Neural progenitor cell (in vitro differentiated cells): Measurements from ENCODE around the gene UBE2Q1. TPM values are rescaled to one million over a fixed set of nuclear protein-coding genes. Genes with fewer than 3 reads are reported as not detected.

ENCODE experiments used
- DNase-seq: peaks from one replicate; pipeline ENCODE4 v3.0.0-alpha.2; 2016; ENCODE audit warnings: low spot score
- H2AFZ ChIP-seq: fragments of 200-600 bp; sonication (generic); replicated peaks from 2 replicates; pipeline ENCODE4 v1.6.1; 2016; ENCODE audit warnings: antibody characterized with exemption
- H3F3A ChIP-seq: fragments of 200-600 bp; sonication (generic); 2 replicates; pipeline ENCODE4 v1.6.1; 2016; ENCODE audit warnings: antibody characterized with exemption, low read depth
- H3K27ac ChIP-seq: fragments of 200-600 bp; sonication (generic); 2 replicates; pipeline ENCODE4 v1.5.1; 2016; ENCODE audit warnings: mild to moderate bottlenecking
- H3K27me3 ChIP-seq: fragments of 200-600 bp; sonication (generic); 2 replicates; pipeline ENCODE4 v1.6.1; 2016; ENCODE audit warnings: mild to moderate bottlenecking, moderate library complexity
- H3K36me3 ChIP-seq: fragments of 200-600 bp; sonication (generic); 2 replicates; pipeline ENCODE4 v1.5.1; 2016
- H3K4me1 ChIP-seq: fragments of 200-600 bp; sonication (generic); 2 replicates; pipeline ENCODE4 v1.6.1; 2016; ENCODE audit warnings: mixed run types
- H3K4me2 ChIP-seq: fragments of 200-600 bp; sonication (generic); 2 replicates; pipeline ENCODE4 v1.6.1; 2016
- H3K4me3 ChIP-seq: fragments of 200-600 bp; sonication (generic); 2 replicates; pipeline ENCODE4 v1.5.1; 2016
- H3K79me2 ChIP-seq: fragments of 200-600 bp; sonication (generic); 2 replicates; pipeline ENCODE4 v1.6.1; 2016; ENCODE audit warnings: low read depth
- H3K9ac ChIP-seq: fragments of 200-600 bp; sonication (generic); 2 replicates; pipeline ENCODE4 v1.6.1; 2016
- H3K9me3 ChIP-seq: fragments of 200-600 bp; sonication (generic); 2 replicates; pipeline ENCODE4 v1.5.1; 2016; ENCODE audit warnings: low read depth
- H4K20me1 ChIP-seq: fragments of 200-600 bp; sonication (generic); 2 replicates; pipeline ENCODE4 v1.6.1; 2016; ENCODE audit warnings: low read depth
- H3K27ac Mint-ChIP-seq: 3 replicates; pipeline ENCODE4 v1.8.0; 2021; ENCODE audit warnings: mixed read lengths
- H3K27me3 Mint-ChIP-seq: 2 replicates; pipeline ENCODE4 v1.8.0; 2022; ENCODE audit warnings: low read depth, mild to moderate bottlenecking, inconsistent platforms, moderate library complexity, mixed read lengths; ENCODE audit not compliant: insufficient read depth
- H3K36me3 Mint-ChIP-seq: 3 replicates; pipeline ENCODE4 v1.8.0; 2021; ENCODE audit warnings: mixed read lengths
- H3K4me1 Mint-ChIP-seq: 3 replicates; pipeline ENCODE4 v1.8.0; 2021; ENCODE audit warnings: mixed read lengths
- H3K4me3 Mint-ChIP-seq: 3 replicates; pipeline ENCODE4 v1.8.0; 2021; ENCODE audit warnings: mild to moderate bottlenecking, moderate library complexity, mixed read lengths
- H3K9me3 Mint-ChIP-seq: 3 replicates; pipeline ENCODE4 v1.8.0; 2020; ENCODE audit warnings: mixed read lengths
- CTCF ChIP-seq: fragments of 200-600 bp; sonication (generic); IDR thresholded peaks from 2 replicates; pipeline ENCODE4 v1.5.1; 2017; ENCODE audit warnings: antibody characterized with exemption, mild to moderate bottlenecking
- EZH2 ChIP-seq: fragments of 200-600 bp; sonication (generic); IDR thresholded peaks from 2 replicates; pipeline ENCODE4 v1.6.1; 2017; ENCODE audit warnings: antibody characterized with exemption, mild to moderate bottlenecking, moderate library complexity
- EZH2phosphoT487 ChIP-seq: fragments of 200-600 bp; sonication (generic); IDR thresholded peaks from 2 replicates; pipeline ENCODE4 v1.6.1; 2017; ENCODE audit warnings: antibody characterized with exemption
- total RNA-seq: library from RNA; depleted of rRNA; stranded (reverse); fragments of >200 nt; gene quantifications from 2 replicates; pipeline ENCODE4 v1.2.3, GENCODE V29; 2015; ENCODE audit warnings: low replicate concordance

Gene UBE2Q1
- total RNA-seq, 1 donor from 2014 or later: 96.2 TPM

GRCh38 chr1:154575147-154575927 lies 16.9 kb upstream of the UBE2Q1 start:
- H3K4me3 ChIP-seq: no peak overlapping the region
- H3K79me2 ChIP-seq: no peaks in the 10 kb centered on the region
- no peak for DNase-seq
- no peaks in the 10 kb centered on the region for H3K9me3 Mint-ChIP-seq
- H4K20me1 ChIP-seq: no peaks in the 10 kb centered on the region
- no peaks in the 10 kb centered on the region for H3K36me3 ChIP-seq
- no peak overlapping the region for H3K27ac ChIP-seq
- no peak for TF ChIP-seq CTCF
- no peak for TF ChIP-seq EZH2
- no peak for TF ChIP-seq EZH2phosphoT487
- peaks cover 14% of the 10 kb centered on the region for H3K27me3 Mint-ChIP-seq
- H3K27ac Mint-ChIP-seq: peak overlapping the region; percentile 33
- peak overlapping the region; percentile 25 for H3K4me3 Mint-ChIP-seq
- no peaks in the 10 kb centered on the region for H3K27me3 ChIP-seq
- no peak overlapping the region for H2AFZ ChIP-seq
- H3K9ac ChIP-seq: no peak overlapping the region
- peaks cover 20% of the 10 kb centered on the region for H3K4me1 Mint-ChIP-seq
- H3K9me3 ChIP-seq: no peaks in the 10 kb centered on the region
- peaks cover 13% of the 10 kb centered on the region for H3K36me3 Mint-ChIP-seq
- no peak overlapping the region for H3K4me2 ChIP-seq
- H3K4me1 ChIP-seq: peaks cover 5% of the 10 kb centered on the region
- H3F3A ChIP-seq: no peaks in the 10 kb centered on the region

- H3K4me1 Mint-ChIP-seq: peaks cover 20% of the 10 kb centered on the region
- H3K36me3 Mint-ChIP-seq: peaks cover 13% of the 10 kb centered on the region
- peak; percentile 26 for DNase-seq
- H3K4me1 ChIP-seq: peaks cover 5% of the 10 kb centered on the region
- H3K36me3 ChIP-seq: no peaks in the 10 kb centered on the region
- H3F3A ChIP-seq: no peaks in the 10 kb centered on the region
- H3K9ac ChIP-seq: no peak overlapping the region
- TF ChIP-seq EZH2 (no peak), CTCF (no peak), EZH2phosphoT487 (no peak)
- H3K4me3 ChIP-seq: no peak overlapping the region
- H3K4me3 Mint-ChIP-seq: no peak overlapping the region
- H3K27me3 Mint-ChIP-seq: peaks cover 13% of the 10 kb centered on the region
- no peaks in the 10 kb centered on the region for H4K20me1 ChIP-seq
- H3K27ac Mint-ChIP-seq: peak overlapping the region; percentile 33
- H3K27ac ChIP-seq: no peak overlapping the region
- no peak overlapping the region for H3K4me2 ChIP-seq
- H2AFZ ChIP-seq: no peak overlapping the region
- H3K27me3 ChIP-seq: peaks cover 2% of the 10 kb centered on the region
- no peaks in the 10 kb centered on the region for H3K9me3 Mint-ChIP-seq
- no peaks in the 10 kb centered on the region for H3K79me2 ChIP-seq
- H3K9me3 ChIP-seq: no peaks in the 10 kb centered on the region
Observed at GRCh38 chr1:154574716-154575115, 16.3 kb upstream of the UBE2Q1 start.

- no peaks in the 10 kb centered on the region for H3K9me3 ChIP-seq
- Mint-ChIP-seq H3K9me3 (no peaks in the 10 kb centered on the region), H3K27ac (peak overlapping the region; percentile 10), H3K4me3 (no peak overlapping the region), H3K27me3 (peaks cover 24% of the 10 kb centered on the region), H3K36me3 (peaks cover 9% of the 10 kb centered on the region), H3K4me1 (peaks cover 20% of the 10 kb centered on the region)
- DNase-seq: no peak
- TF ChIP-seq EZH2phosphoT487 (no peak), EZH2 (no peak)
- H3K4me1 ChIP-seq: peaks cover 8% of the 10 kb centered on the region
- no peak overlapping the region for H3K9ac ChIP-seq
- H3K79me2 ChIP-seq: no peaks in the 10 kb centered on the region
- no peaks in the 10 kb centered on the region for H3K36me3 ChIP-seq
- peaks cover 9% of the 10 kb centered on the region for H4K20me1 ChIP-seq
- H3K4me2 ChIP-seq: no peak overlapping the region
- H3K4me3 ChIP-seq: no peak overlapping the region
- H3F3A ChIP-seq: peaks cover 4% of the 10 kb centered on the region
- peaks cover 18% of the 10 kb centered on the region for H3K27me3 ChIP-seq
- no peak overlapping the region for H3K27ac ChIP-seq
- H2AFZ ChIP-seq: no peak overlapping the region
Observed at GRCh38 chr1:154573168-154573510, 14.7 kb upstream of the UBE2Q1 start.

DNA sequence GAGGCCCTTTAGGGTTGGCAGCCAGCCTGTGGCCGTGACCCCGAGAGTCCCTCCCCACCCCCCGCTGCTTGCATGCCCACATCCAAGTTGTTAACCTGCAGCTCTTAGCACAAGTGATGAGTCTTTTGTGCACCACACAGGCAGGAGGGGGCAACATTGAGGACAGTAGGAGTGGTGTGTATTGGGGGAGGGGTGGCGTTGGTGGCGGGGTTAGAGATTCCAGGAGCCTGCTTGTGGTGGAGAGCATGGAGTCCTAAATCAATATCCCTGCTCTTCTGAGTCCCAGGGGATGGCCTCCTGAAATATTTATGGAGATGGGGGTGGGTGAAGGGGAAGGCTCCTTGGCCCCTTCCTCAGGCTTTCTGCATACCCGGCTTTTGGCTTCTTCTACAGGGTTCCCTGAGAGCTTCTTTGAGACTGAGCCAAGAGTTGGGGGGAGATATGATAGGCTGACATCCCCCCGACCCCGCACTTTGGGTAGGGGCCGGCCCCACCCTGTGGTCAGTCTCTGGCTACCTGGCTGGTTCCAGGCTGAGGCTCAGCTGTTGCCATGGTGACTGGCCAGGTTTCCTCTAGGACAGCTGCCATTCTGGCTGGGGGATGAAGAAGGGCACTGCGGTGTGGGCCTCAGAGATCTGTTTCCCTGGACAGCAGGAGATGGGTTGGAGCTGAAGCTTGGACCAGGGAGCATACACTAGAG lies 14.2 kb upstream of the UBE2Q1 start:
- peaks cover 11% of the 10 kb centered on the region for H4K20me1 ChIP-seq
- H3K27me3 ChIP-seq: peaks cover 20% of the 10 kb centered on the region
- no peak overlapping the region for H3K9ac ChIP-seq
- H3K79me2 ChIP-seq: no peaks in the 10 kb centered on the region
- H3K27me3 Mint-ChIP-seq: peaks cover 27% of the 10 kb centered on the region
- H3K9me3 Mint-ChIP-seq: no peaks in the 10 kb centered on the region
- no peak overlapping the region for H3K4me2 ChIP-seq
- H3K27ac ChIP-seq: no peak overlapping the region
- H3K4me1 Mint-ChIP-seq: peaks cover 22% of the 10 kb centered on the region
- peaks cover 10% of the 10 kb centered on the region for H3K4me1 ChIP-seq
- H3K36me3 ChIP-seq: no peaks in the 10 kb centered on the region
- DNase-seq: no peak
- no peak overlapping the region for H2AFZ ChIP-seq
- H3K27ac Mint-ChIP-seq: no peak overlapping the region
- no peak for TF ChIP-seq EZH2
- TF ChIP-seq CTCF: no peak
- TF ChIP-seq EZH2phosphoT487: no peak
- no peak overlapping the region for H3K4me3 ChIP-seq
- peaks cover 9% of the 10 kb centered on the region for H3K36me3 Mint-ChIP-seq
- no peaks in the 10 kb centered on the region for H3K9me3 ChIP-seq
- peaks cover 8% of the 10 kb centered on the region for H3F3A ChIP-seq
- no peak overlapping the region for H3K4me3 Mint-ChIP-seq
